Parathyroid adenoma (tissue), 2 donors: Measurements from ENCODE around the gene RCOR3.
A peak's percentile ranks its signal among the peaks of the same experiment; 100 is the strongest.

Experiments
- H2AFZ ChIP-seq: fragments of 300-600 bp; sonication (generic); one replicate; pipeline ENCODE4 v1.7.0; 2017; ENCODE audit warnings: antibody characterized with exemption, mild to moderate bottlenecking
- H3K27ac ChIP-seq: fragments of 300-600 bp; sonication (generic); one replicate; pipeline ENCODE4 v1.7.0; 2017
- H3K27me3 ChIP-seq: fragments of 300-600 bp; sonication (generic); one replicate; pipeline ENCODE4 v1.7.0; 2017; ENCODE audit warnings: low read length; ENCODE audit not compliant: control insufficient read depth, insufficient read depth
- H3K36me3 ChIP-seq: fragments of 300-600 bp; sonication (generic); one replicate; pipeline ENCODE4 v1.7.0; 2017; ENCODE audit warnings: low read length; ENCODE audit not compliant: control insufficient read depth, insufficient read depth
- H3K4me1 ChIP-seq: fragments of 300-600 bp; sonication (generic); one replicate; pipeline ENCODE4 v1.7.0; 2017; ENCODE audit warnings: control low read depth
- H3K4me2 ChIP-seq: fragments of 300-600 bp; sonication (generic); one replicate; pipeline ENCODE4 v1.7.0; 2017; ENCODE audit warnings: low read length
- H3K4me3 ChIP-seq: fragments of 300-600 bp; sonication (generic); one replicate; pipeline ENCODE4 v1.7.0; 2017; ENCODE audit warnings: low read depth, low read length
- H3K79me2 ChIP-seq: fragments of 300-600 bp; sonication (generic); one replicate; pipeline ENCODE4 v1.7.0; 2017; ENCODE audit warnings: control low read depth
- H3K9ac ChIP-seq: fragments of 300-600 bp; sonication (generic); one replicate; pipeline ENCODE4 v1.7.0; 2017; ENCODE audit warnings: mild to moderate bottlenecking
- H3K9me3 ChIP-seq: fragments of 300-600 bp; sonication (generic); one replicate; pipeline ENCODE4 v1.7.0; 2017; ENCODE audit warnings: low read length; ENCODE audit not compliant: control insufficient read depth
- CTCF ChIP-seq: fragments of 300-600 bp; sonication (generic); IDR thresholded peaks from one replicate; pipeline ENCODE4 v1.7.0; 2017; ENCODE audit warnings: antibody characterized with exemption, mild to moderate bottlenecking
- donor health status: primary hyperparathyroidism.

The RCOR3 gene

GRCh38 chr1:211258756-211259637 lies at the start of gene RCOR3:
TSS of gene RCOR3 (plus strand) at chr1:211259366. CDS start at chr1:211259561, 195 bp downstream.
- peaks cover under 1% of the 10 kb centered on the region for H3K79me2 ChIP-seq
- no peaks in the 10 kb centered on the region for H3K36me3 ChIP-seq
- peaks cover 5% of the 10 kb centered on the region for H3K4me1 ChIP-seq
- H3K9ac ChIP-seq: peak within 1 kb of the TSS; percentile 89
- H3K9me3 ChIP-seq: no peaks in the 10 kb centered on the region
- H2AFZ ChIP-seq: peak within 1 kb of the TSS; percentile 88
- TF ChIP-seq CTCF: peak; percentile 25
- peak within 1 kb of the TSS; percentile 90 for H3K4me3 ChIP-seq
- H3K4me2 ChIP-seq: peak within 1 kb of the TSS; percentile 81
- no peaks in the 10 kb centered on the region for H3K27me3 ChIP-seq
- H3K27ac ChIP-seq: peak within 1 kb of the TSS; percentile 100

- no peak overlapping the region for H3K27ac ChIP-seq
- H3K27me3 ChIP-seq: no peaks in the 10 kb centered on the region
- H2AFZ ChIP-seq: no peak overlapping the region
- H3K4me1 ChIP-seq: no peaks in the 10 kb centered on the region
- H3K36me3 ChIP-seq: no peaks in the 10 kb centered on the region
- no peaks in the 10 kb centered on the region for H3K79me2 ChIP-seq
- no peak overlapping the region for H3K9ac ChIP-seq
- H3K4me3 ChIP-seq: no peak overlapping the region
- H3K9me3 ChIP-seq: no peaks in the 10 kb centered on the region
- TF ChIP-seq CTCF: no peak
- no peak overlapping the region for H3K4me2 ChIP-seq
Measured at GRCh38 chr1:211210052-211210451, 49.1 kb upstream of the RCOR3 start.

GRCh38 chr1:211210965-211211364 lies 48.2 kb upstream of the RCOR3 start:
- no peaks in the 10 kb centered on the region for H3K27me3 ChIP-seq
- no peak for TF ChIP-seq CTCF
- no peaks in the 10 kb centered on the region for H3K9me3 ChIP-seq

GRCh38 chr1:211213702-211214101 lies 45.5 kb upstream of the RCOR3 start:
- Histone ChIP-seq H3K4me2 (no peak overlapping the region), H3K27ac (no peak overlapping the region), H2AFZ (no peak overlapping the region), H3K79me2 (no peaks in the 10 kb centered on the region), H3K27me3 (no peaks in the 10 kb centered on the region), H3K36me3 (no peaks in the 10 kb centered on the region), H3K9me3 (no peaks in the 10 kb centered on the region), H3K4me1 (no peaks in the 10 kb centered on the region), H3K4me3 (no peak overlapping the region), H3K9ac (no peak overlapping the region)
- TF ChIP-seq CTCF: no peak

More at GRCh38 chr1:211210965-211211364, 48.2 kb upstream of the RCOR3 start:
- Histone ChIP-seq H3K79me2 (no peaks in the 10 kb centered on the region), H3K4me3 (no peak overlapping the region), H3K27ac (no peak overlapping the region), H3K9ac (no peak overlapping the region), H3K4me2 (no peak overlapping the region), H3K36me3 (no peaks in the 10 kb centered on the region), H3K4me1 (no peaks in the 10 kb centered on the region), H2AFZ (no peak overlapping the region)
